GM12875 (cell line): Measurements from ENCODE around the gene DUSP2.
"Not testable (repeated sequence)": the region's sequence is repeated elsewhere in the genome, so short reads cannot be mapped to it uniquely, and the experiment has no call there.

Experiments
- H3K4me3 ChIP-seq: one replicate; pipeline ENCODE4 v1.5.1; 2011; ENCODE audit warnings: low read depth, low read length, control low read depth
- TF ChIP-seq, protein P1 (sequence below): IDR thresholded peaks from 2 replicates; pipeline ENCODE4 v1.5.1; 2011; ENCODE audit warnings: low read depth, mild to moderate bottlenecking, control low read depth, inconsistent platforms, low read length, moderate library complexity, borderline replicate concordance; ENCODE audit not compliant: insufficient read depth

DUSP2 gene

DNA sequence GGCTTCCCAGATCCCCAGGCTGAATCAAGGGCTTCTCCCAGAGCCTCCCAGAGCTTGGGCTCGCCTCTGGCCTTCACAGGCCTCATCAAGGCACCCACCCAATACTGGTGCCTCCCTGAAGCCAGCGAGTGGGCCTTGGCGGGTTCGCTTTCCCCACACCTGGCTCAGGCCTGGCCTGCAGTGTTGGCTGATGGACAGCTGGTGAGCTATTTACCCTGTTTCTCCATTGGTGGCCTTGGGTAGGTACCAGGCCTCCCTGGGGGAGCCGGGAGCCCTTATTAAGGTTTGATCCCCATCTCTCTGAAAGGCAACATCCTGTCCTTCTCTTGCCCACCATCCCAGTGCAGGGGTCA lies 18.2 kb upstream of the DUSP2 start:
- no peak overlapping the region for H3K4me3 ChIP-seq
- TF ChIP-seq, protein P1, sequence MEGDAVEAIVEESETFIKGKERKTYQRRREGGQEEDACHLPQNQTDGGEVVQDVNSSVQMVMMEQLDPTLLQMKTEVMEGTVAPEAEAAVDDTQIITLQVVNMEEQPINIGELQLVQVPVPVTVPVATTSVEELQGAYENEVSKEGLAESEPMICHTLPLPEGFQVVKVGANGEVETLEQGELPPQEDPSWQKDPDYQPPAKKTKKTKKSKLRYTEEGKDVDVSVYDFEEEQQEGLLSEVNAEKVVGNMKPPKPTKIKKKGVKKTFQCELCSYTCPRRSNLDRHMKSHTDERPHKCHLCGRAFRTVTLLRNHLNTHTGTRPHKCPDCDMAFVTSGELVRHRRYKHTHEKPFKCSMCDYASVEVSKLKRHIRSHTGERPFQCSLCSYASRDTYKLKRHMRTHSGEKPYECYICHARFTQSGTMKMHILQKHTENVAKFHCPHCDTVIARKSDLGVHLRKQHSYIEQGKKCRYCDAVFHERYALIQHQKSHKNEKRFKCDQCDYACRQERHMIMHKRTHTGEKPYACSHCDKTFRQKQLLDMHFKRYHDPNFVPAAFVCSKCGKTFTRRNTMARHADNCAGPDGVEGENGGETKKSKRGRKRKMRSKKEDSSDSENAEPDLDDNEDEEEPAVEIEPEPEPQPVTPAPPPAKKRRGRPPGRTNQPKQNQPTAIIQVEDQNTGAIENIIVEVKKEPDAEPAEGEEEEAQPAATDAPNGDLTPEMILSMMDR = no peak

DNA sequence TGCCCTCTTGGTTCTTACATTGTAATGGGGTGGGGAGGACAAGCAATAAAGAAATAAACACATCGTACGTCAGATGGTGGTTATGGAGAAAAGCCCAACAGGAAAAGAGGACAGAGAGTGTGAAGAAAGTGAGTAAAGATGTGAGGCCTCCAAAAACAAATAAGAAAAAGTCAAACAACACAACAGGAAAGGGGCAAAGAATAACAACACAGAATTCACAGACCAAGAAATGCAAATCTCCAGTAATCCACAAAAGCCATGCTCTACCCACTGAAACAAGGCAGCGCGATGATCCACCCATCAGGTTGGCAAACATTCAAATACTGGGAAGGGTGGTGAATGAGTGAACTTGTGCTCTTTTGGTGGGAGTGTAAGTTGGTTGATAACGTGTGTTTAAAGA lies 16.7 kb upstream of the DUSP2 start:
- H3K4me3 ChIP-seq = no peak overlapping the region

DNA sequence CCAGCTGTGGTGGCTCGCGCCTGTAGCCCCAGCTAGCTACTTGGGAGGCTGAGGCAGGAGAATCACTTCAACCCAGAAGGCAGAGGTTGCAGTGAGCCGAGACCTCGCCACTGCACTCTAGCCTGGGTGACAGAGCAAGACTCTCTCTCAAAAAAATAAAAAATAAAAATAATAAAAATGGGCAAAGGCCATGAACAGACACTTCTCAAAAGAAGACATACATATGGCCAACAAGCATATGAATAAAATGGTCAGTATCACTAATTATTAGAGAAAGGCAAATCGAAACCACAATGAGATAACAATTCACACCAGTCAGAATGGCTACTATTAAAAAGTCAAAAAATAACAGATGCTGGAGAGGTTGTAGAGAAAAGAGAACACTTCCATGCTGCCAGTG lies 15.1 kb upstream of the DUSP2 start:
- not testable (repeated sequence) for H3K4me3 ChIP-seq

More for the DNA sequence above, 16.7 kb upstream of the DUSP2 start:
- TF ChIP-seq, protein P1 = no peak

DNA sequence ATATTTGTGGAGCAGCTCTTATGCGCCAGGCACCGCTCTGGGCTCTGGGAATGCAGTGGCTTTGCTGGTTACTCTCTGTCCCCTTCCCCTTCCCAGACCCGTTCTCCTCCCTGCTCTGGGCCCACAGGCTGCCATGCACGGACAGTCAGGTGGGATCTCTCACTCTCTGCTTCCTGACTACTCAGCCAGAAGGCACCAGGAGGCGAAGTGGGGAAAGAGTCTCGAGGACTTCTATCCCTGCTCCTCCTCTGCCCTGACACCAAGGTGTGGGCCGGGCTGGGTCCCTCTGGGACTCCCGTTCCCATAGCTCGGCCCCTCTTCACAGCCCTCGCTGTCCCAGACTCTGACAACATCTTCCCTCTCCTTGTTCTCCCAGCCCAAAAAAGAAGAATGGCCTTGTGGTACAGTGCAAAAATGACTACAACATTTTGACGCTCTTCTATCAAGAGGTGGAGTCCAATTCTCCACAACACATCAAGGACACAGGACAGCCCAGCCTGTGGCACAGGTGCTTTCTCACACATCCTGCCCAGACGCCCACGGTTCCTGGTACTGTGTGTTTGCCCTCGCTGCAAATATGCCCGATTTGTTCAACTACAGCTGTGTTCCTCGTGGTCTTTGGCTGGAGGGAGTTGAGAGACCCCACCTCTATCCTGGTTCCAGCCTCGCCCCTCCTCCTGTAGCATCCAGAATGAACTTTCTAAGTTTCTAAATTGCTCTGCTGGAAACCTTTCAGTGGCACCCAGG lies 14.0 kb upstream of the DUSP2 start:
- no peak overlapping the region for H3K4me3 ChIP-seq
- TF ChIP-seq, protein P1 = no peak

DNA sequence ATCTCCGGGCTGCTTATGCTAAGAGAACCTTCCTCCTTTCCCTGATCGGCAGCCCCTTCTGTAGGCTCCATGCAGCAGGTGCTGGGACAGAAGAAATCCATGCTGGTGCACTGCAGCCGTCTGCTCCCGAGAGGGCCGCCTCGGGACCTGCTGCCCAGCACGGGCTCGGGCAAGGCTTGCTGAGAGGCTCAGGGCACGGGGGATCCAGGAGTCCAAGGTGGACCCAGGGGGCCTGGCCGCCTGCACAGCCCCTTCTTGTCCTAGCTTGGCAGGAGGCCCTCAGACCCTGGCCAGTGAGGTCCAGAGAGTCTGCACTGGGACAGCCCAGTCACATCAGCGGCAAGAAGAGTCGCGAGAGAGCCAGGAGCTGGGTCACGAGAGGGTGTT lies 13.3 kb upstream of the DUSP2 start:
- TF ChIP-seq, protein P1 = no peak
- H3K4me3 ChIP-seq = peak overlapping the region; percentile 27

DNA sequence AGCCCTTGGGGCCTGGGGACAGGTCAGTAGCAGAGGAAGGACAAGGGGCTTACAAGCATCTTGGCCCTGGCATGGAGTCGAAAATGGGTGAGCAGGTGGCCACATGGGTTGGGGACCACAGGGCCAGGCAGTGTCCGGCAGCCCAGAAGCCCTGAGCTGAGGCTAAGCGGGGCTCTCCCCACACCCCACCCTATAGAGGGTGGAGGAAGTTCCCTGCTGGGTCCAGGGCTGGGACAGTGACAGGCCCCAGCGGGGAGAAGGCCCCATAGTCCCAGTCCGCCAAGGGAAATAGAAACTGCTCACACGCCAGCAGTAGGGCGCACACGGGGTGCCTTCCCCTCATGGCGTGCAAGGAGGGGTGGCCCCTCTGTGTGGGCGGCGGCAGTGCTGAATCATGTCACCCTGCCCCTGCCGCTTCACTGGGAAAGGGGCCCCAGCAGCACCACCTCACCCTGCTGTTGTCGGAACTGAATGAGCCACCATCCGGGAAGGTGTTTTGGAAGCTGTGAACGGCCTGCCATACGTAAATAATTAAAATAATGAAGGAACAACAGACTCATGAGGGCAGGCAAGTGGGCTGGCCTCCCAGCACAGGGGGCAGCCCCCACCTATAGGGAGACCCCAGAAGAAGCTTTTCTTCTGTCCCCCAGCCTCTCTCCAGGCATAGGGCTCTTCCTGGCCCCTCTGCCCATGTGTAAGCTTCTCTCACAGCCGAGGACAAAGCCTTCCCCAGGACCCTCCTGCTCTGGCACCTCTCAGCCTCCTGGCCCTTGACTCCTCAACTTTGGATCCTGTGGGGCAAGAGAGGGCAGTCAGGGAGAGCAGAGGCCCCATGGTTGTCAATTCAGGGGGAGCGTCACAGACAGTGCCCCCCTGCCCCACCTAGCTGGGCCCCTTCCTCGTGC lies 12.7 kb upstream of the DUSP2 start:
- peak overlapping the region; percentile 27 for H3K4me3 ChIP-seq
- TF ChIP-seq, protein P1 = no peak

DNA sequence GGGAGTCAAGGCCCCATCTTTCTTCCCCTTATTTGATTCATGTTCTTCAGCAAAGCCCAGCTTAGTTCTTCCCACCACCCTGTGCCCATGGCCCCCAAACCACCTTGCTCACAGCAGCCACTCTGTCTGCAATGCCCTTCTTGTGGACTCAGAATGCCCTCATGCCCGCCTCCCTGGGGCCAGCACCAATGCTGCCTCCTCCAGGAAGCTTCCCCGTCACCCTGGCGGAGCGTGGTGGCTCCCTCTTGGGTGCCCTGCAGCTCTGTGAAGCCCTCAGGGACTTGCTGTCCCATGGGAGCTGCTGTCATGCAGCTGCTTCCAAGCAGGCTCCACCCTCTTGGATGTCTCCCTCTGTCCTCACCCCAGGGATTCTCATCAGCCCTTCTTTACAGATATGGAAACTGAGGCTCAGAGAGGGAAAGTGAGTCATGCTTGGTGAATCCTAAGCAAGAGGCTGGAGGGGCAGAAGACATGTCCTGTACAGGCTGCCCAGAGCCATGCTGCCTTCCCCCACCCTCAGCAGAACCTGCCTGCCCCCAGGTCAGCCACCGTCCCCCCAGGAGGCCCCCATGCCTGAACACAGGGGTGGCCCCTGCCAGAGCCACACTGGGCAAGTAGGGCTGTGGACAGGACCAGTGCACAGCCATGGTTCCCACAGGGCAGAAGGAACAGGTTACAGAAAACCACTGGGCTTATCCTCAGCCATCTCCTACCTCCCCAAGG lies 11.8 kb upstream of the DUSP2 start:
- TF ChIP-seq, protein P1 = no peak
- H3K4me3 ChIP-seq = peak overlapping the region; percentile 27
